CD4-positive, alpha-beta T cell treated with Interleukin-21 for 1 hour (primary cell): Measurements from ENCODE around the gene NAP1L1.

ENCODE experiments used
- DNase-seq: peaks from one replicate; pipeline ENCODE4 v3.0.0-alpha.2; 2020

The NAP1L1 gene

DNA sequence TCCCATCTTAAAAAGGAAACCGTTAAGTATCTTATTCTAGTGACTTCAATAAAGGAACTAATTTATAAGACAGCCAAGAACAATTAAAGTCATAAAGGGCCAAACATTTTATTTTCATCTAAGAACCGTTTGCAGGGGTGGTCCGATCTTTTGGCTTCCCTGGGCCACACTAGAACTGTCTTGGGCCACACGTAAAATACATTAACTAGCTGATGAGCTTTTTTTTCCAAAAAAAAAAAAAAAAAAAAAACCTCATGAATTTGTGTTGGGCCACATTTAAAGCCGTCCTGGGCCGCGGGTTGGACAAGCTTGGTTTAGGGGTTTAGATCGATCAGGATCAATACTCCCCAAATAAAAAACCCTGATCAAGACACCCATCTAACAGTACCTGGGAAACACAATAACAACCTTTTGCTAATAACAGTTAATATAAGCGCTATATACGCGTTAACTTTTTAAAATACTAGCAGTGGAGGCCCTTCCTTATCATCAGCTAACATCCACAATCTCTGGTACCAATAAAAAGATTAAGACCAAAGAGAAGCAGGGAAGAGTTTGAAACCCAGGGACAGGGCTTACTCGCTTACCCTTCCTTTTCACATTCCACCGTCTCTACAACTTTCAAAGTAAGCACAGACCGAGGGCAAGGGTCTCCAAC lies 1.1 kb downstream of the NAP1L1 start:
- DNase-seq = no peak

DNA sequence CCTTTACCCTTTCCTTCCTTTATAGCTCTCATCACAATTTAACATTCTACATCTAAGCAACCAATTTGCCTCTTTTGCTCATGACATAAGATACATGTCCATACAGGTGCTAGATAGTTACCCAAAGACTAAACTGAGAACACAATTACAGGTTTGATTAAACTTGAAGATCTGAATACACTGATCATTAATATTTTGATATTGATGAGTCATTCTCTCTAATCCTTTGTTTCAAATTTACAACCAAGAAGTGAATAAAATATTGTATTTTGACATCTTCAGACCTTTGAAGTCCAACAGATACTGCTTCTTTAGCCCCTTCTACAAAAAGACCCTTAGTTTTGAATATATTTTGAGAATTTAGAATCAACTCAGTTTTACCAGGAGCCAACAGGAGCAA lies 2.6 kb downstream of the NAP1L1 start:
- DNase-seq = no peak

DNA sequence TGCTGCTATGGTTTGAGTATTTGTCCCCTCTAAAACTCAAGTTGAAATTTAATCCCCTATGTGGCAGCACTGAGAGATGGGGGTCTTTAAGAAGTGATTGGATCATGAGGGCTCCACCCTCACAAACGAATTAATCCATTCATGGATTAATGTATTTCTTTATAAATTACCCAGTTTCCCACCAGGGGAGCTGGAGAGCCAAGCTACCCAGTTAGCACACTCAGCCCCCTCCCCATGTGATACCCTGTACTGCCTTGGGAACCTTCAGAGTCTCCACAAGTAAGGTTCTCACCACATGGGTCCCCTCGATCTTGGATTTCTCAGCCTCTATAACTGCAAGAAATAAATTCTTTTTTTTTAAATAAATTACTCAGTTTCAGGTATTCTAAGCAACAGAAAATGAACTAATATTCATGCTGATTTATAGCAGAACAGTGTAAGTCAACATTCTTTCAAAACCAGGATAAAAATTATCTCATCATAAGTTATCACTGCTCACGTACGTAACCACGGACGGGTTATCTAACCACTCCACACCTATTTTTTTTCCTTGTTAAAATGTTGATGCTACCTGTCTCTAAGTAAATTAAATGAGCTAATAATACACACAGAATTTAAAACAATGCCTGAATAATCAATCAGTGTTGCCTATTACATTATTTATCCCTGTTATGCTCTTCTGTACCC lies 3.6 kb downstream of the NAP1L1 start:
- no peak for DNase-seq

DNA sequence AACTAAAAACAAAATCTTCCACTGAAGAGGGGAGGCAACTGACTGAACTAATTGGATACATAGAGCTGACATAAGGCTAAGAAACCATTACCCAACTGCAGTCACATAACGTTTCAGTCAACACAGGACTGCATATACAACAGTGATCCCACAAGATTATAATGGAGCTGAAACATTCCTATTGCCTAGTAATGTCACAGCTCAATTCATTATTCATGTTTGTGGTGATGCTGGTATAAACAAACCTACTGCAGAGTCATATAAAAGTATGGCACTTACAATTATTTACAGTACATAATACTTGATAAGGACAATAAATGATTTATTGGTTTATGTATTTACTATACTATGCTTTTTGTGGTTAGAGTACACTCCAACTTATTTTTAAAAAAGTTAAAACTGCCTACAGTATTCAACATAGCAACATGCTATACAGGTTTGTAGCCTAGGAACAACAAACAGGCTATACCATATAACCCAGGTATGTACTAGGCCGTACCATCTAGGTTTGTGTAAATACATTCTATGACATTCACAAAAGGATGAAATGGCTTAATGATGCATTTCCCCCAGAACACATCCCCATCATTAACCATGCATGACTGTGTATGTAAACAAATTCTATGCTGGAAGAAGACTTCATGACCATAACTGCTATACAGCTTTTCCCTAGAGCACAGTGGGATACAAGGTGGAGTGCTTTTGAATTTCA lies 4.3 kb downstream of the NAP1L1 start:
- DNase-seq = no peak

DNA sequence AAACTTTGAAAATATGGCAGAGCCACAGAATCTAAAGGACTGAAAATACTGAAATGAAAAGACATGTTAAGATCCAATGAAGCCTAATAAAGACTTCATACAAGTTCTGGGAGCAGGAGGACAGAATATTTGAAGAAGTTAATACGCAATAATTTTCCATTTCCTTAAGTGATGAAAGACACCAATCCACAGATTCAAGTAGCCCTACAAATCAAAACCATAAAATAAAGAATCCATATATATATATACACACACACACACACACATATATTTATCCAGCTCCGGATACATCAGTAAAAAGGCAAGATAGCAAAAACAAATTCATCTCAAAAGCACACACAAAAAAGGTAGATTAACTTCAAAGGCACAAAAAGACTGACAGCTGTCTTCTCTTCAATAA lies 5.7 kb downstream of the NAP1L1 start:
- no peak for DNase-seq

DNA sequence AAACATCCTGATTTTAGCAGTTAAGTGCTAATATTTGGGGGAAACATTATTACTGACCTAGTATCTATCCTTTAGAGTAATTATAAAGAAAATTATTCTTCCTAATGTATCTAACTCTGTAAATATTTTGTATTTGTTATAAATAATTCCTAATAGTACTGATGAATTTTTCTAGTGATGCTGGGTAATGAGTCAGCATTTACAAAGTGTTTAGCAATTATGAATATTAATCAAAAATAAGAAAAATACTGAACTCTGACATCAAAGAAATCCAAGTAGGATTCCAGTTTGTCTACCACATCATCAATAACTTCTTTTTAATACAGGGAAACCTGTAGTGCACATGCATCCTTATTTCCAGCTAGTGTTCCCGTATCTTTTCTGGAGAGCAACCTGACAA lies 9.0 kb downstream of the NAP1L1 start:
- no peak for DNase-seq

DNA sequence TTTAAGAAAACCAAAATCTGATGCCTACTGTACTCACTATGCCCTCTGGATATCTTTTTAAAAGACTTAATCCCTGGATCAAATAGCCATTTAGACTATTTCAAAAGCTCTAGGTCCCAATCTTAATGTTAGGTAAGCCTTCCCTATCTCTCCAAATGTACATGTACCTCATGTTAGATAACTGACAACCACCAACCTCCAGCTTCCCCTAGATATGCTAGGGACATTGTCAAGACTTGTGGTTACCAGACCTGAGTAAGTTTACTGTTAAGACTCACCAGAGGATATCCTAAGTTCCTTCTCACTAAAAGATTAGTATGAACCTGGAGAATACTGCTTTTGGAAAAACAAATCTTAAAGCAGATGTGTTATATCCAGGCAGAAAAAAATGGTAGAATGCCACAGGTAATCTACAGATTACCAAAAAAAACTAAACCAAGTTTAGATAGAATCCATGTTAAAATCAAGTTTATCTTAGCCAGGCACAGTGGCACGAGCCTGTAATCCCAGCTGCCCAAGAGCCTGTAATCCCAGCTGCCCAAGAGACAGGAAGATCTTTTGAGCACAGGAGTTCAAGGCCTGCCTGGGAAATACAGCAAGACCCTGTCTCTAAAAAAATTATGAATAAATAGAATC lies 9.7 kb downstream of the NAP1L1 start:
- no peak for DNase-seq

DNA sequence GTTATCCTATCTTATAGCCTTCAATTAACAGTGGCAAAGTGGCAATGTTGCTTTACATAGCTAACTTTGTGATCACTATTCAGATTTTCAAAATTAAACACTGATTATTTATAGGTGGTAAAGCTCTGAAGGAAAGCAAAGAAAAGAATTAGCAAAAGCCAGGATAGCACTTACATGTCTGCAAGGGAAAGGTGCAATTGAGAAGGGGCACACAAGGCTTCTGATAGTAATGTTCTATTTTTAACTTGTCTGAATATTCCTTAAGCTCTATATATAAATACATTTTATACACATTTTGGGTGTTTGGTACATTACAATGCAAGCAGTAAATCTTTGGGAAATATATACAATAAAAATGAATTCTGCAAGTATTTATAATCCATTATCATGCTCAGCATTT lies 10.9 kb downstream of the NAP1L1 start:
- DNase-seq = no peak

DNA sequence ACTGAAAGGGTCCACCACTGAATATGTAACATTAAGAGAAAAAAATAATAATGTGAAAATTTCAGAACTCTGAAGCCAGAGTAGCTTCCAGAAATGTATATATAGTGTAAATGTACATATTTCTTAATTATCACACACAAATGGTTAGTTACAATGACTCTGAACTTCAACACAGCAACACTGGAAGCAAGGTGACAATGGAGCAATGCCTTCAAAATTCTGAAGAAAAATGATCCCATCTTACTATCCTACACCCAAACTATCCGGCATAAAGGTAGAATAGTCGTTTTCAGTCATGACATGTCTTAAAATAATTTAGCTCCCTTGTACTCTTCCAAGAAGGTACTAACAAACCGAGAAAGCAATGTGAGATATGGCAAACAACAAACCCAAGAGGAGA lies 11.9 kb downstream of the NAP1L1 start:
- DNase-seq = no peak

DNA sequence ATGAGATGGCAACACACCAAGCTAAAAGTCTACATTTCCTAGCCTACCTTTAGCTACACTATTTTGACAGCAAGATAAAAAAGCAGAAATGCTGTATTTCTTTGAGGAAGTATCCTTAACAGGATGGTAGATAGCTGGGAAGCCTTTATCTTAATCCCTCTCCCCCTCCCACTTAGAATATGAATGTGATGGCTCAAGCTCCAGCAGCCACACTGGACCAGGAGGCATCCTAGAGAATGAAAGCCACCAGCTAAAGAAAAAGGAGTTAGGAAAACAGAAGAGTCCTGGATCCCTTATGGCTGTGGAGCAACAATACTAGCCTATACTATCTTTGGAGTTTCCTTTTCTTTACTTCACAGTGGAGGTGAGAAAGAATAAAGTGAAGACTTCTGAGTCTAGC lies 15.1 kb downstream of the NAP1L1 start:
- DNase-seq = no peak

DNA sequence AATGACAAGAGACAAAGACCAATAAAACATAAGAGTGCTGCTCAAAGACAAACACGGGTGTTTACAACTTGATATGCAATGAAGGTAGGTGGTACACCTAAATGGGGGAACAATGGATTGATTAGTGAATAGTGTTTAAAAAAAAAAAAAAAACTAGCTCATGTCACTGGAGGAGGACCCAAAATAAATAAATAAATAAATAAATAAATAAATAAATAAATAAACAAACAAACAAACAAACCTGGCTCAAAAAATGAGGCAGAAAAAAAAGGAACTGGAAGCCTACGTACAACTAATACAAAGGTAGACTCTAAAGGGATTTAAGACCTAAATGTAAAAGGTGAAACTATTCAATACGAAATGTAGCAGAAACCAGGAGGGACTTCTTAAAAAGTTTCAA lies 18.6 kb downstream of the NAP1L1 start:
- no peak for DNase-seq

DNA sequence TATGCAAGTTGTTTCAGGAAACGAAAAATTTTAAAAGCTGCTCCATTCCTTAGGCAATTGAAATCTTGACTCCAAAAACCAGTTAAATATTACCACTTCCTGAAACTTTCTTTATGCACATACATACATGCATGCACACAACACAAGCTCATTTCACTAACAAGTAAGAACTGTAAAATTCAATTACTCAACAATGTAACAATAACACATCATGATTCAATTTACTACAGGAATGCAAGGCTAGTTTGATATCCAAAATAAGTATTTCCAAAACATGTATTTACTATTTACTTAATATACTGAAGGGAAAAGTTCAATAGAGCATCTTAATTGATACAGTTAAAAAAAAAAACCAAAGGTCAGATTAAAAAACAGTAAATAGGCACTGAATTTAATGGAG lies 19.6 kb downstream of the NAP1L1 start:
- no peak for DNase-seq

DNA sequence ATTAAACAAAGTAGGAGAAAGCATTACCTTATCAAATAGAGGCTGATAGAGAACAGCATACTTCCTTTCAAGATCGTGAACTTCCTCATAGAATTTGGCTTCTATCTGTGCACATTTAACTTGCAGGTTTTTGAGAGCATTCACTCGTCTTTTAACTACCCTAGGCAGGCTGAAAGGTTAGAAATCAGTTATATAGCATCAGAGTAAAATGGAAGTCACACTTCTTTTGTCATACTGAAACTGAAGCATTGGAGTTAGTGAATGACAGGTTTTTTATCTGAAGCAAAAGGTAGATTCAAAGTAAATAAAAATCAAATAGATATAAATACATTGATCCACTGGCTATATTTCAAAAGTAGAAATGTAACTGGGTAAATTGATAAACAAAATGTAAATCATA lies 24.4 kb downstream of the NAP1L1 start:
- no peak for DNase-seq

DNA sequence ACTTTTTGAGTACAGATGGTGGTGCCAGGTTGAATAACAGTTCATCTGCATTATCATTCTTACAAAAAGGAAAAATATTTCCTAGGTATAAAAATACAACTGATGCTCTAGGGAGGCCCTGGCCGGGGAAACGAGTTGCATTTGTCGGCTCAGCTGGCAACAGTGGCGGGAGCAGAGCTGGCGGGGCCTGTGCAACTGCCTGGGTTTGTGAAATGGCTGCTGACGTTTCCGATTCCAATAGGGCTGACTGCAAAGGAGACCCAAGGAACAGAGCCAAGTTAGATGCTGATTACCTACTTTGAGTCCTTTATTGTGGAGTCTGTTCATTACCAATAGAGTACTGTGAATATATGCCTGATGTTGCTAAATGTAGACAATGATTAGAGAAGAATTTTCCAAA lies 27.2 kb downstream of the NAP1L1 start:
- DNase-seq = no peak

DNA sequence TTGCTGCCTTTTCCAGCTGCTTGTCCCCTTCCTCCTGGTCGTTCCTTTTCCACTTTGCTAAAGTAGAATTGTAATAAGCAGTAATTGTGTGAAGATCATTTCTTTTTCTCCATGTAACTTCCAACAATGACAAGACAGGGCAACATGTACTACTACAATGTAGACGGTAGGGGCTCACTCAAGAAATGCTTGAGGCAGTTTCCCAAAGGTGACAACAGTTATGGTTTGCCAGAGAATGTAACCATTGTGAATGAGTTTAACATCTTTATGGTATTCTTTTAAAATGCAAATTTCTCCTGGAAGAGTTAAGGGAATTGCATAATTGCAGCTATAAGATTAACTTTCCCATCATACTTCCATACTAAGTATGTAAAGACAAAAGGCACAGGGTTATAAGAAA lies 29.1 kb downstream of the NAP1L1 start:
- no peak for DNase-seq

DNA sequence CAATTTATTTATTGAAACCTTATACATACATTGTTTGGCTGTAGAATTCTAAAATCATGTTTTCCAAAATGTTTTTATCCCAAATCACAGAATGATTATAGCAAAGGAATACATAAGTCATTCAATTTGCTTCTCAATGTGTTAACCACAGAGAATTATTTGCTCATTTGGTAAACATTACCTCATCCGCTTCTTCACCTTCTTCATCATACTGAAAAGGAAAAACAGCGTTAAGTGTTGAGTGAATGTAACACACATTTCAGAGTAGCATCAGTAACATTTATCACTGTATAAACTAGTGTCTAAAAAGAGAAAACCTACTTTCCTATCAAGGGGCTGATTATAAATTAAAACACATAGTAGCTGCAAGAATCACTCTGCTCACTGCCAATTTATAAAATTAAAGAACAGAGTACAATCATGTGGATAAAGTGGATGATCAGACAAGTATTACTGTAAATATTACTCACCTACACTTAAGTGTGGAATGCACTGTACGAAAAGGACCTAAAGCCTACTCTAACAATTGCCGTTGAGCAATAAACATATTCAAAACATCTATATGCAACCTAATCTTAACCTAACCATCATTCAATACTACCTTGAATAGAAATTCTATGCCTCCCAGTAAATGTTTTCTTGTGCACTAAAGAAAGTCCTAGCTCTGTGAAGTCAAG lies 34.8 kb downstream of the NAP1L1 start:
- no peak for DNase-seq

DNA sequence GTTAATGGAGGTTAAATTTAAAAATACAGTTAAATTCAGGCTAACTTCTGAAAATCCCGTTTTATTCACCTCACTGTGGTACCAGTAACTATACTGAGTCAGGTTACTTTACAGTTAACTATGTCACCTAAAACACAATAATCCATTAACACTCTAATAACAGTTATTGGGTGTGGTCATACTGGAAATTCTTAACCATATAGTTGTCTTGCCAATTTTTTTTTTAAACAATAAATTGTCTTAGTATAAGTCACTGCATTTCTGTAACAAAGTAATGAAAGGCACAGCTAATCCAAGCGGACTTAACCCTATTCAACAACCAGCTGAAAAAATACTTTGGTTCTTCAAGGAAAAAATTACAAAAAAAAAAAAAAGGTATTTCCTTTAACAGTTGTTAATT lies 36.7 kb downstream of the NAP1L1 start:
- DNase-seq = no peak

DNA sequence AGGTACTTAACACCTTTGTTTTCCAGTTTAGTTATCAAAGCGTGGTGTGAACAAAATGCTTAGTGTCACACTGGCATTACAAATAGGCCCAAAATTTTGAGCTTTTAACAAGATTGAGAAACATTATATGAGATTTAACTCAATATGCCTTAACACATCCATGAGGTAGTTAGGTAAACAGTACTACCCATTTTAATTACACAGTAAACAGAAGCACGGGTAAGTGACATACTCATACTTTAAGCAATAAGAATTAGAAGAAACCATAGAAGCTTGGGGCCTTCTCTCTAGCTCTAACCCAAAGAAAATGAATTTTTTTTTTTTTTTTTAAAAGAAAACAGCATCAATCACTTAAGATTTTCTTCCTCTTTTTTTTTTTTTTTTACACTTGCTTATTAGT lies 37.4 kb downstream of the NAP1L1 start:
- DNase-seq = no peak

DNA sequence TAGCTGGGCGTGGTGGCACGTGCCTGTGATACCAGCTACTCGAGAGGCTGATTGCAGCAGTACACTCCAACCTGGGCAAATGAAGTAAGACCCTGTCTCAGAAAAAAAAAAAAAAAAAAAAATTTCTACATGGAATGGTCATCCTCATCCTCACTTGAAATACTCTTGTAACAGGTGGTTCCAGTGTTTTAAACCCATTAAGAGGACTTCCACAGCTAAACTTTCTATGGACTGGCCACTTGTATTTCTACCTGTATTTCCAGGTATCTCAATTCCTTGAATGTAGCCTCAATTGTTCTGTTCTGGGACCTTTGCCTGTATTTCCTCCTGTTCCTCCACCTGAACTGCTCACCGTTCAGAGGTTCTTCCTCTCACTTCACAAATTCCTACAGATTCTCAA lies 41.1 kb downstream of the NAP1L1 start:
- no peak for DNase-seq

DNA sequence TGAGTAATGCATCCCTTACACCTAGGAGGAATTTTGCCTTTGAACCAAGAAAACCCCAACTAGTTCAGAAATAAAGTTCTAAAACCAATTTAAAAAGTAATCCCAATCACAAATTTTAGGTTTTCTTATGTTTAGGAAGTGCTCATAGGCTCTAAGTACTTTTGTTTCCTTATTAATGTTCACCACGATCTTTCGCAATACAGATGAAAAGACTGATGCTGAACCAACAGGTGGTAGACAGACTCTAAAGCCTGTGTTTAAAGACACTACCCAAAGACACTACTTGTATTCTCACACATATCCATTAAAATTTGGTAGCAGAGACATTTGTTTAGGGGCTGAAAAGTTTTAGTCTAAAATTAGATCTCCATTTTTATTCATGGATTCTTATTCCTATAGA lies 42.3 kb downstream of the NAP1L1 start:
- DNase-seq = no peak

DNA sequence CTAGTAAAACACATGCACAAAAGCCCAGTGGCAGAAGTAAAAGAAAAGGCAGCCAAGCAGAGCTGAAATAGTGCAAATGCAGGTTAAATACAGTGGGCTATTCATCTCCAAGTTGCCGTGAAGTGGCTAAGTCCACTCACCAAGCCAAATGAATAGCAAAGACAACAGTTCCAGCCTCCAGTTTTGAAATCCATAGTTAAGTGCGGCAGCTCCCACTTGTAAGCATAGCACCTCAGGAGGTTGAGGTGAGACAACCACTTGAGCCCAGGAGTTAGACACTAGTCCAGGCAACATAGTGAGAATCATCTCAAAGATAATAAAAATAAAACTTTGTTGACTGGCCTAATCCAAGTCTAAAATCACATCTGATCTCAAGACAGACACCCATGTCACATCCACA lies 43.1 kb downstream of the NAP1L1 start:
- no peak for DNase-seq

DNA sequence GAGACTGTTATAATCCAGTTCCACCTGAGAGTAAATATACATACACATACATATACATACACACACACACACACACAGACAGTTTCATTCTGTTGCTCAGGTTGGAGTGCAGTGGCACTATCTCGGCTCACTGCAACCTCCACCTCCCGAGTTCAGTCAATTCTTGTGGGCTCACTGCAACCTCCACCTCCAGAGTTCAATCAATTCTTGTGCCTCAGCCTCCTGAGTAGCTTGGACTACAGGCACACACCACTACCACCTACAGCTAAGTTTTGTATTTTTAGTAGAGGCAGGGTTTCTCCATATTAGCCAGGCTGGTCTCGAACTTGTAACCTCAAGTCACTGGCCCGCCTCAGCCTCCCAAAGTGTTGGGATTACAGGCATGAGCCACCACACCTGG lies 44.0 kb downstream of the NAP1L1 start:
- DNase-seq = no peak

DNA sequence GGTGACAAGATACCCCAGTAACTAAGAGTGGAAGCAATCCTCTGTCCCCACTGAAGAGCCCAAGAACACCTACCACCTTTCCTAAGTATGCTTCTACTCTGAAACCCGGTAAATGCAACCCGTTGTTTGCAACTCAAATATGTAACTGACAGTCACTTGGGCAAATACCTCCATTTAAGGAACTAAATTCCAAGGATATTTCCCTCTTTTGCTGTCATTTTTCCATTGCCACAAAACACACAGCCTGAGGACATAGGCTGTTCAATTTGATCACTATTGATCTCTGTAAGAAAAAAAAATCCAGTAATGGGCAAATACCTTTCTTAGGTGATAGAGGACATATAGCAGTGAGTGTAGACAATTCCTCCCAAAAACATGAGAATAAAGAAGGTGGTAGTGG lies 46.3 kb downstream of the NAP1L1 start:
- DNase-seq = no peak
